Activated CD8-positive, alpha-beta memory T cell treated with anti-CD3 and anti-CD28 coated beads, Interleukin-2, amount 50 U/mL, for 1 hour (primary cell): ENCODE results near the gene LILRA5.
"Not testable (repeated sequence)": the region's sequence is repeated elsewhere in the genome, so short reads cannot be mapped to it uniquely, and the experiment has no call there.

Experiments used
- DNase-seq: peaks from one replicate; pipeline ENCODE4 v3.0.0-alpha.2; 2020; ENCODE audit errors: extremely low read depth

Gene LILRA5

GRCh38 chr19:54273821-54274220 lies 39.1 kb downstream of the LILRA5 start:
- no peak for DNase-seq

- not testable (repeated sequence) for DNase-seq
Measured at GRCh38 chr19:54272181-54272580, 40.8 kb downstream of the LILRA5 start.

GRCh38 chr19:54271587-54271986 lies 41.4 kb downstream of the LILRA5 start:
- not testable (repeated sequence) for DNase-seq

DNA sequence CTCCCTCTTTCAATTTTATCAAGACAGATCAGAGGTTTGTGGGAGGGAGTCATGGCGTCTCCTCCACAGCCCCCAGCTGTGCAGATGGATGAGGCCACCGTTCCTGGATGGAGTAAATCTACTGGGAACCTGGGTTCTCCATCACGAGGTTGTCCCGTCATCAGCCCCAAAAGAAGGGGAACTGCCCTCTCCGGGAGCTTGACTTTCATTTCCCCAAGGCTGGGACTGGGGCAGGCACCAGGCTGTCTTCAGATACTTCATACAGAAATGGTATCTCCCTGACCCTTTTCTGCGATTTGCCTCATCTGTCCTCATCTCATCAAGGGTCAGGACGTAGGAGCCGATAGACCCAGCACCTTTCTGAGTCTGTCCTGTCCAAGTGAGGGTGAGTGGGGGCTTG lies 41.9 kb downstream of the LILRA5 start:
- DNase-seq: no peak

DNA sequence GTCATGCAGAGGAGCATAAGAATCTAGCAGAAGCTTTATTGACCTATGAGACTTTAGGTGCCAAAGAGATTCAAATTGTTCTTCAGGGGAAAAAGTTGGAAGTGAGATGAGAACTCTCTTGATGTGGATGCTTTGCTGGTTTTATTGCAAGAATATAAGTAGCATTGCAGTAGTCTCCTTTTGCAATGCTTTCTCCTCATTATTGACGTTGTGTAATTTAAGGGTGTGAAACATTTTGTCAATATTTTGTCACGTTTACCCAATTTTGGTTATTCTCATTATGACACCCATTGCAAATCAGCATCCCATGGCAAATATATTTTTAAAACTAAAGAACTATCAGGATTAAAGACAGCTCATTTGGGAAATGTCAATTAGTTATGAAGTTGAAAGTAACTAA lies 44.0 kb downstream of the LILRA5 start:
- no peak for DNase-seq

DNA sequence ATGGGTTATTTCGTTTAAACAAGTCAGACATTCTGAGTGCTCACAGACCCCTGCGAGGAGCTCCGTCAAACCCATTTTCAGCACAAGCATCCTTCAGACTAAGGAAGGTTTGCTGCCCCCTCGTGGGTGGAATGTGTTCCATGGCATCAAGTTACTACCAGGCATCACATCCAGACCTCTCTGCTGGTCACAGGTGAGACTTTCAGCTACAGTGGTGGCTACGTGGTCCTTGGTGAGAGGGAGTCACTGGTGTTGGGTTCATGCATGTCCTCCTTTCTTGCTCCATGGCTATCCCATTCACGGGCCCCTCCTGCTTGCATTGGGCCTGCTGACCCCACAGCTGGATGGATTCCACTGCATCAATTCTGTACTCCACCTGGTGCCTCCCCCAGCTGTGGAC lies 46.8 kb downstream of the LILRA5 start:
- DNase-seq: peak; percentile 12

DNA sequence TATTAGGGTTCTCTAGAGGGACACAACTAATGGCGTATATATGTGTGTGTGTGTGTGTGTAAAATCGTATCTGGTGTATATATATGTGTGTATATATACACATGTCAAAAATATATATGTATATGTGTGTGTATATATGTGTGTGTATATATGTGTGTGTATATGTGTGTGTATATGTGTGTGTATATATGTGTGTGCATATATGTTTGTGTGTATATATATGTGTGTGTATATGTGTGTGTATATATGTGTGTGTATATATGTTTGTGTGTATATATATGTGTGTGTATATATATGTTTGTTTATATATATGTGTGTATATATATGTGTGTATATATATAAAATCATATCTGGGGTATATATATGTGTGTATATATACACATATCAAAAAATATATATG lies 50.5 kb downstream of the LILRA5 start:
- DNase-seq: no peak

GRCh38 chr19:54262066-54262465 lies 50.9 kb downstream of the LILRA5 start:
- DNase-seq: no peak

GRCh38 chr19:54257116-54257480 lies 55.9 kb downstream of the LILRA5 start, which contains the start of gene LILRB5:
TSS of gene LILRB5 (minus strand) at chr19:54257273. CDS start at chr19:54257193, 80 bp downstream.
- DNase-seq: no peak
